HG03280 (cell line): ENCODE results near the gene CMTM2.
"Not testable (repeated sequence)": the region's sequence is repeated elsewhere in the genome, so short reads cannot be mapped to it uniquely, and the experiment has no call there.

Experiments
- ATAC-seq: cut with Tn5 transposase; IDR thresholded peaks from one replicate; pipeline ENCODE4 v1.9.1; 2021; ENCODE audit warnings: mild to moderate bottlenecking, moderate library complexity; ENCODE audit not compliant: unreplicated experiment

Gene CMTM2

DNA sequence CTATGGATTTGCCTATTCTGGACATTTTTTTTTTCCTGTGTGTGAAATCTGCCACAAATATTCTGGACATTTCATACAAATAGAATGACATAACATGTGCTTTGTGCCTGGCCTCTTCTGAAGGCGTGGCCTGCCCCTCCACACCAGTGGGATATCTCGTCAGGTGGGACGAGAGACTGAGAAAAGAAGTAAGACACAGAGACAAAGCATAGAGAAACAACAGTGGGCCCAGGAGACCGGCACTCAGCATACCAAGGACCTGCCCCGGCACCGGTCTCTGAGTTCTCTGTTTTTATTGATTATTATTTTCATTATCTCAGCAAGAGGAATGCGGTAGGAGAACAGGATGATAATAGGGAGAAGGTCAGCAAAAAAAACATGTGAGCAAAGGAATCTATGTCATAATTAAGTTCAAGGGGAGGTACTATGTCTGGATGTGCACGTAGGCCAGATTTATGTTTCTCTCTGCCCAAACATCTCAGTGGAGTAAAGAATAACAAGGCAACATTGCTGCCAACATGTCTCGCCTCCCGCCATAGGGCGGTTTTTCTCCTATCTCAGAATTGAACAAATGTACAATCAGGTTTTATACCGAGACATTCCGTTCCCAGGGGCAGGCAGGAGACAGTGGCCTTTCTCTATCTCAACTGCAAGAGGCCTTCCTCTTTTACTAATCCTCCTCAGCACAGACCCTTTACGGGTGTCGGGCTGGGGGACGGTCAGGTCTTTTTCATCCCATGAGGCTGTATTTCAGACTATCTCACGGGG lies 48.5 kb downstream of the CMTM2 start:
- not testable (repeated sequence) for ATAC-seq

- no peak for ATAC-seq
Observed at GRCh38 chr16:66629856-66630255, 50.6 kb downstream of the CMTM2 start.

DNA sequence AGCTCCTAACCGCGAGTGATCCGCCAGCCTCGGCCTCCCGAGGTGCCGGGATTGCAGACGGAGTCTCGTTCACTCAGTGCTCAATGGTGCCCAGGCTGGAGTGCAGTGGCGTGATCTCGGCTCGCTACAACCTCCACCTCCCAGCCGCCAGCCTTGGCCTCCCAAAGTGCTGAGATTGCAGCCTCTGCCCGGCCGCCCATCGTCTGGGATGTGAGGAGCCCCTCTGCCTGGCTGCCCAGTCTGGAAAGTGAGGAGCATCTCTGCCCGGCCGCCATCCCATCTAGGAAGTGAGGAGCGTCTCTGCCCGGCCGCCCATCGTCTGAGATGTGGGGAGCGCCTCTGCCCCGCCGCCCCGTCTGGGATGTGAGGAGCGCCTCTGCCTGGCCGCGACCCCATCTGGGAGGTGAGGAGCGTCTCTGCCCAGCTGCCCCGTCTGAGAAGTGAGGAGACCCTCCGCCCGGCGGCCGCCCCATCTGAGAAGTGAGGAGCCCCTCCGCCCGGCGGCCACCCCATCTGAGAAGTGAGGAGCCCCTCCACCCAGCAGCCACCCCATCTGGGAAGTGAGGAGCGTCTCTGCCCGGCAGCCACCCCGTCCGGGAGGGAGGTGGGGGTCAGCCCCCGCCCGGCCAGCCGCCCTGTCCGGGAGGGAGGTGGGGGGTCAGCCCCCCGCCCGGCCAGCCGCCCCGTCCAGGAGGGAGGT lies 51.4 kb downstream of the CMTM2 start:
- ATAC-seq, result not testable (repeated sequence)

- not testable (repeated sequence) for ATAC-seq
Observed at GRCh38 chr16:66631558-66631957, 52.3 kb downstream of the CMTM2 start.

DNA sequence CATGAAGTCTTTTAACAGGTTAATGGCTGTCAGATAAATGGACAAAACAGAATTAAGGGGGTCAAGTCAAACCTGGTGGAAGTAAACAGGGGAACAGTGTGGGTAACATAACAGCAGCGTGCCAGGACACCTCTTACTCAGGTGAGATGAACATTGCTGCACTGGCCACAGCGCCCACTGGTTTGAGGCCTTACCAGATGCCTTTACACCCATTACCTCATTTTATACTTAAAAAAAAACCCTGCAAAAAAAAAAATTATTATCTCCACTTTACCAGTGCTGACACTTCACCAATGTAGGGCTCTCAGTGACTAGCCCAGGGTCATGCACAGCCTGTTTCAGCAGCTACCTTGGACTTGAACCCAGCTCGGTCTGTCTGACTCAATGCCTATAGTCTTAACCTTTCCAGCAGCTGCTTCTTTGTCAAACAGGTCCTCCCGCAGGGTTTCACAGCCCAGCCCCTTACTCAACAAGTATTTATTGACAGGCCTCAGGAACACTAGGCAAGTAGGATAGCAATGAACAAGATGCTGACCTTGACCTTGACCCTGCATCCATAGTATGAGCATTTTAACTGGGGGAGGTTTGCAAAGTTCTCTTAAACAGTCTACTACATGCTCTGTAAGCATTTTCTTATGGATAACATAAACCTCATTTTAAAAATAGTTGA lies 55.4 kb downstream of the CMTM2 start:
- ATAC-seq, result no peak

DNA sequence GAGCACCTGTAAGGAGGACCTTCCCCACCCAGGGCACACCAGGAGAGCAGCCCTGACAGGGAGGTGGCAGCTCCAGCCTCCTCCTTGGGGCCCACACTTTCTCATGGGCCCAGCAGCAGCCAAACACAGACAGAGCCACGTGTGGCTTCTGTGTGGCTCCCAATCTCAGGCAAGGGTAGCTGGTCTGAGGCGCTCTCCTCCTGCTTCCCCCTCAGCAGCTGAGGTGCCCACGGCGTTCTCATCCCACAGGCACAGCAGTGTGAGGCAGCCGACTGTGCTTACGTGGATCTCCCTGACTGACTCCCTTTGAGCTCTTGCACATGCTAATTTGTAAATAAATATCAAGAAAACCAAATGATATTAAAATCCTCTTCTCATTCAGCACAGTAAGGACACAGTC lies 56.1 kb downstream of the CMTM2 start:
- ATAC-seq, result no peak

- ATAC-seq, result no peak
Observed at GRCh38 chr16:66636199-66636598, 56.9 kb downstream of the CMTM2 start.

GRCh38 chr16:66637806-66638205 lies 58.5 kb downstream of the CMTM2 start:
- ATAC-seq, result no peak
